COLO829 (cell line): Measurements from ENCODE around the gene POU4F2.
"Not testable (repeated sequence)": the region's sequence is repeated elsewhere in the genome, so short reads cannot be mapped to it uniquely, and the experiment has no call there.

Source experiments
- DNase-seq: peaks from one replicate; pipeline ENCODE4 v3.0.0; 2012; ENCODE audit warnings: low spot score

The POU4F2 gene

DNA sequence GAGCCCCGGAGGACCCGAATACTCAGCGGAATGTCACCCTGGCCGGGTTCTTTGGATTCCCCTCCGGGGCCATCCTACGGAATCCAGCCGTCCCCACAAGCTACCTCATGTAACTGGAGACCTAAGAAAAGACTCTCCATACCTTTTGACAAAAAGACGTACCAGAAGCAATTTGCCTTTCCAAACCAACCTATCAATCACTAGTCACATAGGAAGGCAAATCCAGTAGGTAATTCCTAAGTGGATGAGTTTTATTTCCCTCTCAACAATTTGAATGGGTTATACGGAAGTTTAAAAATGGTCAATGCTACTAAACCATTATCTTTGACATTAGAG is 16.8 kb downstream of the POU4F2 start:
- no peak for DNase-seq

DNA sequence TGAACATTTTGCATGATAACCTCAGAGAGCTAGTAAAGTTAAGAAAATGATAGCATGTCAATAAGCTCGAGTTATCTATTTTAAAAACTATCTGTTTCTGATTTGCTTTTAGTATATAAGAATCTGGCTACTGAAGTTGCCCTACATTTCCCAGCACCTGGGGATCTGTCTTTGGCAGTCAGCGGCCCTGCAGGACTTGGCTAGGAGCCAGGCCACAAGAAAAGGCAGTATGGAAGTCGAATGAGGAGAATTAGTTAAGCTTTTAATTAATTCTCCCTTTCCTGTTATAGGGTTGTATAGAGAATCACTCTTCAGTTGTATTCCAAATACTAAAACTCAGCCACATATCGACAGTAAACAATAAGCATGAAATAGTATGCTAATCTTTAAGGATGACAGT is 22.7 kb downstream of the POU4F2 start:
- no peak for DNase-seq

DNA sequence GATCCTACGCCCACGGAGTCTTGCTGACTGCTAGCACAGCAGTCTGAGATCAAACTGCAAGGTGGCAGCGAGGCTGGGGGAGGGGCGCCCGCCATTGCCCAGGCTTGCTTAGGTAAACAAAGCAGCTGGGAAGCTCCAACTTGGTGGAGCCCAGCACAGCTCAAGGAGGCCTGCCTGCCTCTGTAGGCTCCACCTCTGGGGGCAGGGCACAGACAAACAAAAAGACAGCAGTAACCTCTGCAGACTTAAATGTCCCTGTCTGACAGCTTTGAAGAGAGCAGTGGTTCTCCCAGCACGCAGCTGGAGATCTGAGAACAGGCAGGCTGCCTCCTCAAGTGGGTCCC is 25.2 kb downstream of the POU4F2 start:
- DNase-seq = not testable (repeated sequence)

DNA sequence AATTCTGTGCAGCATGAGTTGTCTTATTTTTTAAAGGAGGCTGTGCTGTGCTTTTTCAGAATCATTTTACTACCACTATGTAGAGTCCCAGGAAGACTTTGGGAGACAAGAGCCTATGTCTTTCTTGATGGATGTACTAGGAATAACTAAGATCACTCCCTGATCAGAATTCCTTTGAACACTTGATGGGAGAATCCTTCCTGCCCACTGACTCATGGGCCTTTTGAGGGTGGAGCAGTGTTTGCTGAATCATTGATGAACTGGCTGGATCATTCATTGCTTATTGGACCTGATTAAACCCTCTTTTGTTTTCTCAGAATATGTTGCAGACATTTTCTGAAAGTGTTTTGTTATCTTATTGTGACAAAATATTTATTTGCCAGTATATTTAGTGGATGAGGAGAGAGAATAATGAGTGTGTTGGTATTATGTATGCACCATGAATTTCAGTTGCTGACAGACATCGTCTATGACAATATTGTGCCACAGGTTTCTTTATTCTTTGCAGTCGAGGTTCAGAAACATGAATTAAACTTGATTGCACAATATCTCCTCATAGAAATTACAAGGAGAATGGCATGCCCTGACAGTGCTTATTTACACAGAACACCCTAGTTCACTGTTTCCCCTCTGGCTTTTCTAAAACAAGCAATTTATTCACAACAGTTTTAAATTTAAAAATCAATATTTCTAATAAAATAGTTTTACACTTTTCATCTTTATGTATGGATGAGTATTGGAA is 36.3 kb downstream of the POU4F2 start:
- DNase-seq = no peak
